ENCODE measurements around the gene SAP25. TPM values are rescaled to one million over a fixed set of nuclear protein-coding genes. Genes with fewer than 3 reads are reported as not detected.
"Not testable (repeated sequence)": the region's sequence is repeated elsewhere in the genome, so short reads cannot be mapped to it uniquely, and the experiment has no call there.

Gene SAP25
- total and polyA plus RNA-seq, 12 donors, result 0.36 to 2.3 (median 0.70) TPM; not detected in 5

- intact Hi-C loops (cut with DNase I), result loop anchor here in 2 of 10 donors (2.0 to 5.0 kb wide), 2 partner anchors 47 to 62 kb away; partner anchors contain the start of genes FBXO24 (in 1 of the 2), LRCH4 (in 1 of the 2) and TSC22D4 (in 1 of the 2)
- TF ChIP-seq CTCF (IDR thresholded peaks at IDR 0.05), result no peak
- H3K27me3 ChIP-seq, result no peaks in the 10 kb centered on the region
- ATAC-seq, result no peak
- H3K9me3 ChIP-seq, result no peaks in the 10 kb centered on the region
- DNase-seq, result no peak
- WGBS, 2 donors, result 1 to 2% methylated on average over 36 to 44 of the region's 44 CpGs
- H3K4me1 ChIP-seq, result peaks cover 6 to 34% (median 22%) of the 10 kb centered on the region in 9 donors
- peak overlapping the region; percentile 64 to 94 (median 84) for H3K4me3 ChIP-seq
- peak overlapping the region in 9 of 10 donors; percentile 59 to 84 (median 75) for H3K27ac ChIP-seq
- no peaks in the 10 kb centered on the region for H3K36me3 ChIP-seq
Observed at GRCh38 chr7:100539436-100540006, 34.2 kb downstream of the SAP25 start.

DNA sequence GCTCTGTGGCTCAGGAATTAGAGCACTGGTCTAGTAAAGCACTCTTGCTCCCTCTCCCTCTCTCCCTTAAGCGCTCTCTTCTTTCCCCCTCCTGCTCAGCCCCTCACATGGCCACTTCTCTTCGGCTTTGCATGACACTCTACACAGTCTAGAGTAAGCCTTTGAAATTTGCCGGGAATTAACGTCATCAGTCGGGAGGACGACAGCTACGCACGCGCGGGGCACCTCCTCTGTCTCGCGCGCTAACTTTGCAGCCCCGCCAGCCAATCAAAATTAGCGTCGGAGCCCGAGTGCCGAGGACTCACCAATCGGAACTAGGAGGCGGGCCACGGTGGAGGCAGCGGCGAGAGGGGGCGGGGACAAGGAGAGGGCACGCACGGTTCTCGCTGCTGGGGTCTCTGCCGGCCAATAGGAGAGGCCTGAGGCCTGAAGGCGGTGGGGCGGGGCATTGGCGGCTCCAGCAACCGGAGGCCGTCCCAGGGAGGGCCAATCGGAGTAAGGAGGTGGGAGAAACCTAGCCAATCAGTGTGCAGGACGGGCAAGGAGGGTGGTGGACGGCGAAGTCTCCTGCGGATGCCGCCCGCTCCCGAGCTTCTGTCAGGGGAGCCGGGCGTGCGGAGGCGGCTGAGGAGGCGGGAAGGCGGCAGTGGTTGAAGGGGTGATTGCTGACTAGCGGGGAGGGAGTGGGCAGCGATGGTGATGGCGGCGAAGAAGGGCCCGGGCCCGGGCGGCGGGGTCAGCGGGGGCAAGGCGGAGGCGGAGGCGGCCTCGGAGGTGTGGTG, 34.9 kb downstream of the SAP25 start, which contains the start of gene AGFG2:
Gene AGFG2 (plus strand): TSS at position 550 of the 782 bp plus-strand sequence. CDS start 144 bp downstream, at position 694.
- ATAC-seq, result peak; percentile 99 to 100 (median 100)
- peaks cover 6 to 27% (median 16%) of the 10 kb centered on the region in 9 donors for H3K4me1 ChIP-seq
- 1% methylated on average over 57 to 60 of the region's 60 CpGs for WGBS, 2 donors
- H3K4me3 ChIP-seq, result peak within 1 kb of the TSS; percentile 64 to 94 (median 84)
- no peaks in the 10 kb centered on the region for H3K27me3 ChIP-seq
- peak; percentile 100 for DNase-seq
- H3K9me3 ChIP-seq, result no peaks in the 10 kb centered on the region
- H3K36me3 ChIP-seq, result no peaks in the 10 kb centered on the region
- no peak for TF ChIP-seq CTCF (IDR thresholded peaks at IDR 0.05)
- H3K27ac ChIP-seq, result peak within 1 kb of the TSS in 9 of 10 donors; percentile 59 to 84 (median 75)
- intact Hi-C loops (cut with DNase I), result loop anchor here in 2 of 10 donors (2.0 to 5.0 kb wide), 2 partner anchors 48 to 62 kb away; partner anchors contain the start of genes FBXO24 (in 1 of the 2), LRCH4 (in 1 of the 2) and TSC22D4 (in 1 of the 2)

GRCh38 chr7:100538348-100538653, 35.4 kb downstream of the SAP25 start:
- 9% methylated on average over 8 of the region's 8 CpGs for WGBS, 2 donors
- intact Hi-C loops (cut with DNase I), result loop anchor here in 2 of 10 donors (2.0 to 5.0 kb wide), 2 partner anchors 48 to 61 kb away; partner anchors contain the start of genes FBXO24 (in 1 of the 2), LRCH4 (in 1 of the 2) and TSC22D4 (in 1 of the 2)

DNA sequence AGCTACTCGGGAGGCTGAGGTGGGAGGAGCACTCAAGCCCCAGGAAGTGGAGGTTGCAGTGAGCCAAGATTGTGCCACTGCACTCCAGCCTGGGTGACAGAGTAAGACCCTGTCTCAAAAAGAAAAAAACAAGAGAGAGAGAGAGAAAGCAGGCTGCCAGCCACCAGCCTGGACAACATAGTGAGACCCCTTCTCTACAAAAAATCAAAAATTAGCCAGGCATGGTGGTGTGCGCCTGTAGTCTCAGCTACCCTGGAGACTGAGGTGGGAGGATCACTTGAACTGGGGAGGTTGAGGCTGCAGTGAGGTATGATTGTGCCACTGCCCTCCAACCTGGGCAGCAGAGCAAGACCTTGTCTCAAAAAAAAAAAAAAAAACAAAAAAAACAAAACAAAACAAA, 37.0 kb downstream of the SAP25 start:
- not testable (repeated sequence) for H3K4me3 ChIP-seq, DNase-seq, H3K27ac ChIP-seq, ATAC-seq, H3K36me3 ChIP-seq, H3K27me3 ChIP-seq, H3K9me3 ChIP-seq
- intact Hi-C loops (cut with DNase I), result loop anchor here in 1 of 10 donors (5.0 kb wide), 1 partner anchor 59 kb away; the partner anchor contains the start of gene TSC22D4
- H3K4me1 ChIP-seq, result peaks cover 6 to 22% (median 15%) of the 10 kb centered on the region in 9 donors
- WGBS, 2 donors, result 83 to 92% methylated on average over 2 of the region's 2 CpGs

More at GRCh38 chr7:100538348-100538653, 35.4 kb downstream of the SAP25 start:
- Histone ChIP-seq H3K27ac (peak overlapping the region in 5 of 10 donors; percentile 14 to 69 (median 42)), H3K27me3 (peaks cover 0 to 1% (median 0%) of the 10 kb centered on the region in 7 donors), H3K9me3 (no peaks in the 10 kb centered on the region), H3K36me3 (no peaks in the 10 kb centered on the region), H3K4me1 (peaks cover 6 to 22% (median 15%) of the 10 kb centered on the region in 9 donors), H3K4me3 (peak overlapping the region in 7 of 10 donors; percentile 4 to 94 (median 40))
- ATAC-seq (no peak), DNase-seq (no peak)
- no peak for TF ChIP-seq CTCF (IDR thresholded peaks at IDR 0.05)

- not testable (repeated sequence) for H3K36me3 ChIP-seq, ATAC-seq, H3K9me3 ChIP-seq, DNase-seq, H3K27ac ChIP-seq, H3K4me3 ChIP-seq, H3K27me3 ChIP-seq
- peaks cover 6 to 21% (median 15%) of the 10 kb centered on the region in 9 donors for H3K4me1 ChIP-seq
- 92 to 94% methylated on average over 9 of the region's 9 CpGs for WGBS, 2 donors
- intact Hi-C loops (cut with DNase I), result loop anchor here in 1 of 10 donors (5.0 kb wide), 1 partner anchor 59 kb away; the partner anchor contains the start of gene TSC22D4
Observed at GRCh38 chr7:100535982-100536381, 37.7 kb downstream of the SAP25 start.
